Fibroblast of lung (primary cell): ENCODE measurements around the gene SEC61B. TPM values are rescaled to one million over a fixed set of nuclear protein-coding genes. Genes with fewer than 3 reads are reported as not detected.
"Not testable (repeated sequence)": the region's sequence is repeated elsewhere in the genome, so short reads cannot be mapped to it uniquely, and the experiment has no call there.

Source experiments
- DNase-seq, 2 donors: peaks; one replicate each; pipeline versions ENCODE4 v3.0.0 to v3.0.0-alpha.2; 2010; ENCODE audit warnings: low read depth in 2 of 2
- H2AFZ ChIP-seq: 2 replicates; pipeline ENCODE4 v1.5.1; 2012; ENCODE audit warnings: low read length, control low read depth, inconsistent platforms
- H3K27ac ChIP-seq: 2 replicates; pipeline ENCODE4 v1.5.1; 2011; ENCODE audit warnings: low read length, control low read depth; ENCODE audit not compliant: insufficient read depth
- H3K27me3 ChIP-seq: 2 replicates; pipeline ENCODE4 v1.5.1; 2011; ENCODE audit warnings: mild to moderate bottlenecking, low read length; ENCODE audit not compliant: control insufficient read depth, insufficient read depth
- H3K36me3 ChIP-seq: 2 replicates; pipeline ENCODE4 v1.5.1; 2011; ENCODE audit warnings: low read length; ENCODE audit not compliant: control insufficient read depth, insufficient read depth
- H3K4me1 ChIP-seq: 2 replicates; pipeline ENCODE4 v1.5.1; 2011; ENCODE audit warnings: low read length; ENCODE audit not compliant: control insufficient read depth, insufficient read depth; ENCODE audit errors: extremely low read depth
- H3K4me2 ChIP-seq: 2 replicates; pipeline ENCODE4 v1.5.1; 2011; ENCODE audit warnings: low read length, control low read depth; ENCODE audit not compliant: insufficient read depth; ENCODE audit errors: extremely low read depth
- H3K4me3 ChIP-seq, 4 experiments: fragments of 200-600 bp in 1 of 4; sonication (generic) in 1 of 4; replicated peaks in 1 of 4; 2 replicates each; pipeline ENCODE4 v1.5.1; 2011 to 2016; ENCODE audit warnings: low read length in 4 of 4, low read depth in 3 of 4, mild to moderate bottlenecking in 3 of 4, control low read depth in 2 of 4, inconsistent platforms in 1 of 4, mixed read lengths in 1 of 4; ENCODE audit not compliant: insufficient read depth in 1 of 4; ENCODE audit errors: control extremely low read depth in 1 of 4
- H3K79me2 ChIP-seq: 2 replicates; pipeline ENCODE4 v1.5.1; 2012; ENCODE audit warnings: mild to moderate bottlenecking, low read length, inconsistent platforms; ENCODE audit not compliant: control insufficient read depth, insufficient read depth
- H3K9ac ChIP-seq: 2 replicates; pipeline ENCODE4 v1.5.1; 2011; ENCODE audit warnings: mild to moderate bottlenecking, low read length, control low read depth; ENCODE audit not compliant: insufficient read depth
- H3K9me3 ChIP-seq: 2 replicates; pipeline ENCODE4 v1.5.1; 2012; ENCODE audit warnings: low read depth, low read length; ENCODE audit not compliant: control insufficient read depth, insufficient read depth
- H4K20me1 ChIP-seq: 2 replicates; pipeline ENCODE4 v1.5.1; 2011; ENCODE audit warnings: low read length; ENCODE audit not compliant: control insufficient read depth, insufficient read depth; ENCODE audit errors: extremely low read depth
- CTCF ChIP-seq, 2 donors: IDR thresholded peaks in 1 of 2; conservative IDR thresholded peaks in 1 of 2; 1 replicate in 1 of 2; 2 replicates in 1 of 2; pipeline ENCODE4 v1.5.1; 2011 to 2012; ENCODE audit warnings: low read length in 2 of 2, control low read depth in 1 of 2, inconsistent platforms in 1 of 2, low read depth in 1 of 2, mild to moderate bottlenecking in 1 of 2
- EZH2 ChIP-seq: IDR thresholded peaks from 2 replicates; pipeline ENCODE4 v1.5.1; 2012; ENCODE audit warnings: low read length, control low read depth, mild to moderate bottlenecking; ENCODE audit errors: missing control alignments
- polyA plus RNA-seq, 2 donors: library from polyadenylated mRNA; depleted of rRNA in 1 of 2; stranded (reverse) in 1 of 2; unstranded in 1 of 2; fragments of >200 nt; gene quantifications; 2 replicates each; pipeline ENCODE4 v1.2.1, GENCODE V29; 2011 to 2012; ENCODE audit warnings: missing spikeins in 1 of 2
- total RNA-seq: library from RNA; depleted of rRNA; stranded (reverse); fragments of >200 nt; gene quantifications from 2 replicates; pipeline ENCODE4 v1.2.1, GENCODE V29; 2014

SEC61B gene
- total and polyA plus RNA-seq, 2 donors (not counting 1 experiment from before 2014, with no cell fraction given), result 58.8 to 213 TPM

- no peak overlapping the region for H3K9ac ChIP-seq
- H3K4me2 ChIP-seq, result no peak overlapping the region
- no peak overlapping the region for H2AFZ ChIP-seq
- DNase-seq, result peak in 1 of 2 donors; percentile 29
- H3K79me2 ChIP-seq, result no peaks in the 10 kb centered on the region
- H3K27me3 ChIP-seq, result no peaks in the 10 kb centered on the region
- no peak overlapping the region for H3K27ac ChIP-seq
- H3K9me3 ChIP-seq, result no peaks in the 10 kb centered on the region
- TF ChIP-seq EZH2 (no peak), CTCF (conservative IDR thresholded peaks at IDR 0.05 in 1 of 2, IDR thresholded peaks at IDR 0.05 in 1 of 2; ENCODE audit: low read depth in 1 of 2, low read length in 2 of 2) (no peak)
- no peaks in the 10 kb centered on the region for H3K36me3 ChIP-seq
- peaks cover 2% of the 10 kb centered on the region for H3K4me1 ChIP-seq
- no peak overlapping the region for H3K4me3 ChIP-seq
- H4K20me1 ChIP-seq, result no peaks in the 10 kb centered on the region
Measured at GRCh38 chr9:99237356-99237755, 15.3 kb downstream of the SEC61B start.

GRCh38 chr9:99237849-99238248 is 15.8 kb downstream of the SEC61B start:
- not testable (repeated sequence) for H2AFZ ChIP-seq, H3K79me2 ChIP-seq, H3K9me3 ChIP-seq, DNase-seq, H3K9ac ChIP-seq, H3K4me1 ChIP-seq, H4K20me1 ChIP-seq, H3K4me2 ChIP-seq, H3K36me3 ChIP-seq, H3K4me3 ChIP-seq, H3K27ac ChIP-seq, H3K27me3 ChIP-seq

- no peak overlapping the region for H2AFZ ChIP-seq
- no peaks in the 10 kb centered on the region for H3K79me2 ChIP-seq
- H3K4me3 ChIP-seq, result no peak overlapping the region
- no peak overlapping the region for H3K4me2 ChIP-seq
- no peaks in the 10 kb centered on the region for H3K27me3 ChIP-seq
- TF ChIP-seq CTCF (conservative IDR thresholded peaks at IDR 0.05 in 1 of 2, IDR thresholded peaks at IDR 0.05 in 1 of 2; ENCODE audit: low read depth in 1 of 2, low read length in 2 of 2), result no peak
- TF ChIP-seq EZH2, result no peak
- H3K36me3 ChIP-seq, result no peaks in the 10 kb centered on the region
- no peak overlapping the region for H3K9ac ChIP-seq
- H3K27ac ChIP-seq, result no peak overlapping the region
- no peaks in the 10 kb centered on the region for H3K9me3 ChIP-seq
- H4K20me1 ChIP-seq, result no peaks in the 10 kb centered on the region
- no peak for DNase-seq
- H3K4me1 ChIP-seq, result peaks cover 2% of the 10 kb centered on the region
Measured at GRCh38 chr9:99238331-99238730, 16.2 kb downstream of the SEC61B start.
